ENCODE data around the gene FYB1. TPM values are rescaled to one million over a fixed set of nuclear protein-coding genes. Genes with fewer than 3 reads are reported as not detected.

FYB1 gene
- total RNA-seq, 1 donor from 2014 or later = 84.9 TPM

- intact Hi-C loops (cut with micrococcal nuclease) = loop anchor here (10.0 kb wide), 2 partner anchors 199 to 1679 kb away; partner anchors contain the start of gene TTC33
- Mint-ChIP-seq H3K4me3 (peak overlapping the region; percentile 46), H3K9me3 (no peaks in the 10 kb centered on the region), H3K27me3 (peaks cover 12% of the 10 kb centered on the region), H3K36me3 (ENCODE audit: low read depth) (peaks cover 11% of the 10 kb centered on the region), H3K4me1 (peaks cover 33% of the 10 kb centered on the region), H3K27ac (no peak overlapping the region)
- no peak for DNase-seq
These were observed 143.1 kb downstream of the FYB1 start for GRCh38 chr5:39076101-39076756.

GRCh38 chr5:39074017-39074814, 145.1 kb downstream of the FYB1 start, which contains the start of gene RICTOR:
TSS of gene RICTOR (minus strand) at chr5:39074399. CDS start at chr5:39074377, 22 bp downstream.
- intact Hi-C loops (cut with micrococcal nuclease) = loop anchor here (1.0 to 10.0 kb wide), 6 partner anchors 67 to 1702 kb away; partner anchors contain the start of genes NUP155 and TTC33
- peak; percentile 97 for DNase-seq
- Mint-ChIP-seq H3K27ac (peak within 1 kb of the TSS; percentile 98), H3K27me3 (peaks cover 8% of the 10 kb centered on the region), H3K9me3 (no peaks in the 10 kb centered on the region), H3K4me1 (peaks cover 36% of the 10 kb centered on the region), H3K4me3 (peak within 1 kb of the TSS; percentile 98), H3K36me3 (ENCODE audit: low read depth) (peaks cover 19% of the 10 kb centered on the region)

- Mint-ChIP-seq H3K4me1 (peaks cover 38% of the 10 kb centered on the region), H3K27me3 (peaks cover 4% of the 10 kb centered on the region), H3K36me3 (ENCODE audit: low read depth) (peaks cover 22% of the 10 kb centered on the region), H3K27ac (peak overlapping the region; percentile 87), H3K4me3 (peak overlapping the region; percentile 98), H3K9me3 (no peaks in the 10 kb centered on the region)
- intact Hi-C loops (cut with micrococcal nuclease) = loop anchor here (1.0 to 10.0 kb wide), 7 partner anchors 15 to 1701 kb away; partner anchors contain the start of genes NUP155 and TTC33
- no peak for DNase-seq
These were observed 145.7 kb downstream of the FYB1 start for GRCh38 chr5:39073767-39074016.

GRCh38 chr5:39072925-39073766, 146.2 kb downstream of the FYB1 start:
- peak; percentile 91 for DNase-seq
- H3K4me3 Mint-ChIP-seq = peak overlapping the region; percentile 87
- peaks cover 2% of the 10 kb centered on the region for H3K27me3 Mint-ChIP-seq
- H3K36me3 Mint-ChIP-seq (ENCODE audit: low read depth) = peaks cover 28% of the 10 kb centered on the region
- intact Hi-C loops (cut with micrococcal nuclease) = loop anchor here (2.0 to 10.0 kb wide), 5 partner anchors 14 to 1701 kb away; partner anchors contain the start of genes NUP155 and TTC33
- H3K4me1 Mint-ChIP-seq = peaks cover 38% of the 10 kb centered on the region
- H3K27ac Mint-ChIP-seq = peak overlapping the region; percentile 87
- no peaks in the 10 kb centered on the region for H3K9me3 Mint-ChIP-seq

- Mint-ChIP-seq H3K9me3 (peaks cover 16% of the 10 kb centered on the region), H3K36me3 (ENCODE audit: low read depth) (peaks cover 52% of the 10 kb centered on the region), H3K4me1 (peaks cover 38% of the 10 kb centered on the region), H3K4me3 (no peak overlapping the region), H3K27ac (no peak overlapping the region), H3K27me3 (no peaks in the 10 kb centered on the region)
- no peak for DNase-seq
- intact Hi-C loops (cut with micrococcal nuclease) = no loop called here
These were observed 151.3 kb downstream of the FYB1 start for GRCh38 chr5:39068099-39068498.

- peaks cover 40% of the 10 kb centered on the region for H3K36me3 Mint-ChIP-seq (ENCODE audit: low read depth)
- H3K27ac Mint-ChIP-seq = no peak overlapping the region
- intact Hi-C loops (cut with micrococcal nuclease) = no loop called here
- H3K9me3 Mint-ChIP-seq = peaks cover 16% of the 10 kb centered on the region
- H3K4me1 Mint-ChIP-seq = peaks cover 37% of the 10 kb centered on the region
- no peaks in the 10 kb centered on the region for H3K27me3 Mint-ChIP-seq
- DNase-seq = no peak
- H3K4me3 Mint-ChIP-seq = no peak overlapping the region
These were observed 154.9 kb downstream of the FYB1 start for GRCh38 chr5:39064450-39064849.

GRCh38 chr5:39063037-39063436, 156.3 kb downstream of the FYB1 start:
- peaks cover 46% of the 10 kb centered on the region for H3K4me1 Mint-ChIP-seq
- DNase-seq = no peak
- intact Hi-C loops (cut with micrococcal nuclease) = no loop called here
- H3K9me3 Mint-ChIP-seq = peaks cover 16% of the 10 kb centered on the region
- no peaks in the 10 kb centered on the region for H3K27me3 Mint-ChIP-seq
- peaks cover 29% of the 10 kb centered on the region for H3K36me3 Mint-ChIP-seq (ENCODE audit: low read depth)
- no peak overlapping the region for H3K27ac Mint-ChIP-seq
- no peak overlapping the region for H3K4me3 Mint-ChIP-seq

- no peaks in the 10 kb centered on the region for H3K27me3 Mint-ChIP-seq
- peaks cover 12% of the 10 kb centered on the region for H3K9me3 Mint-ChIP-seq
- DNase-seq = no peak
- H3K36me3 Mint-ChIP-seq (ENCODE audit: low read depth) = peaks cover 24% of the 10 kb centered on the region
- no peak overlapping the region for H3K27ac Mint-ChIP-seq
- H3K4me1 Mint-ChIP-seq = peaks cover 46% of the 10 kb centered on the region
- intact Hi-C loops (cut with micrococcal nuclease) = no loop called here
- no peak overlapping the region for H3K4me3 Mint-ChIP-seq
These were observed 156.8 kb downstream of the FYB1 start for GRCh38 chr5:39062530-39062929.

GRCh38 chr5:39062104-39062503, 157.3 kb downstream of the FYB1 start:
- intact Hi-C loops (cut with micrococcal nuclease) = no loop called here
- DNase-seq = no peak
- Mint-ChIP-seq H3K9me3 (peaks cover 8% of the 10 kb centered on the region), H3K4me3 (no peak overlapping the region), H3K36me3 (ENCODE audit: low read depth) (peaks cover 19% of the 10 kb centered on the region), H3K27ac (peak overlapping the region; percentile 51), H3K4me1 (peaks cover 44% of the 10 kb centered on the region), H3K27me3 (no peaks in the 10 kb centered on the region)

GRCh38 chr5:39059064-39059463, 160.3 kb downstream of the FYB1 start:
- no peaks in the 10 kb centered on the region for H3K9me3 Mint-ChIP-seq
- peaks cover 41% of the 10 kb centered on the region for H3K4me1 Mint-ChIP-seq
- no peak for DNase-seq
- H3K4me3 Mint-ChIP-seq = no peak overlapping the region
- H3K27me3 Mint-ChIP-seq = no peaks in the 10 kb centered on the region
- intact Hi-C loops (cut with micrococcal nuclease) = loop anchor here (2.0 to 5.0 kb wide), 2 partner anchors 14 to 42 kb away; no protein-coding TSS in a partner anchor
- H3K36me3 Mint-ChIP-seq (ENCODE audit: low read depth) = peaks cover 14% of the 10 kb centered on the region
- H3K27ac Mint-ChIP-seq = no peak overlapping the region

GRCh38 chr5:39058178-39058921, 161.0 kb downstream of the FYB1 start:
- peak overlapping the region; percentile 64 for H3K4me3 Mint-ChIP-seq
- H3K36me3 Mint-ChIP-seq (ENCODE audit: low read depth) = peaks cover 14% of the 10 kb centered on the region
- intact Hi-C loops (cut with micrococcal nuclease) = loop anchor here (2.0 to 5.0 kb wide), 2 partner anchors 14 to 41 kb away; no protein-coding TSS in a partner anchor
- H3K27me3 Mint-ChIP-seq = no peaks in the 10 kb centered on the region
- DNase-seq = no peak
- H3K9me3 Mint-ChIP-seq = no peaks in the 10 kb centered on the region
- peak overlapping the region; percentile 45 for H3K27ac Mint-ChIP-seq
- peaks cover 39% of the 10 kb centered on the region for H3K4me1 Mint-ChIP-seq

GRCh38 chr5:39057734-39058133, 161.6 kb downstream of the FYB1 start:
- peaks cover 34% of the 10 kb centered on the region for H3K4me1 Mint-ChIP-seq
- no peak overlapping the region for H3K27ac Mint-ChIP-seq
- DNase-seq = no peak
- intact Hi-C loops (cut with micrococcal nuclease) = loop anchor here (2.0 to 5.0 kb wide), 2 partner anchors 15 to 40 kb away; no protein-coding TSS in a partner anchor
- H3K27me3 Mint-ChIP-seq = no peaks in the 10 kb centered on the region
- H3K36me3 Mint-ChIP-seq (ENCODE audit: low read depth) = peaks cover 12% of the 10 kb centered on the region
- H3K4me3 Mint-ChIP-seq = peak overlapping the region; percentile 64
- no peaks in the 10 kb centered on the region for H3K9me3 Mint-ChIP-seq
